Upper lobe of left lung (tissue), 6 donors: Measurements from ENCODE around the gene ZNF549. TPM values are rescaled to one million over a fixed set of nuclear protein-coding genes. Genes with fewer than 3 reads are reported as not detected.

Experiments
- ATAC-seq, 2 donors: fragments of 200-7000 bp; cut with Tn5 transposase; one replicate each; pipeline ENCODE4 v1.9.1; 2022; ENCODE audit warnings: mild to moderate bottlenecking in 2 of 2, moderate library complexity in 2 of 2; ENCODE audit not compliant: low FRiP score in 2 of 2
- DNase-seq, 2 donors: peaks; one replicate each; pipeline ENCODE4 v3.0.0-alpha.2; 2019 to 2020
- H3K27ac ChIP-seq, 4 donors: fragments of 200-600 bp; sonication (generic); one replicate each; pipeline ENCODE4 v1.5.1; 2016 to 2019
- H3K27me3 ChIP-seq, 4 donors: fragments of 200-600 bp; sonication (generic); one replicate each; pipeline ENCODE4 v1.5.1; 2017 to 2019
- H3K36me3 ChIP-seq, 4 donors: fragments of 200-600 bp; sonication (generic); one replicate each; pipeline ENCODE4 v1.5.1; 2016 to 2019
- H3K4me1 ChIP-seq, 4 donors: fragments of 200-600 bp; sonication (generic); one replicate each; pipeline ENCODE4 v1.5.1; 2018 to 2019
- H3K4me3 ChIP-seq, 4 donors: fragments of 200-600 bp; sonication (generic); one replicate each; pipeline ENCODE4 v1.5.1; 2017 to 2019; ENCODE audit warnings: mild to moderate bottlenecking in 2 of 4, moderate library complexity in 1 of 4
- H3K9me3 ChIP-seq, 4 donors: fragments of 200-600 bp; sonication (generic); one replicate each; pipeline ENCODE4 v1.5.1; 2018 to 2019
- EP300 ChIP-seq, 4 donors: sonication (generic); formaldehyde crosslinking; IDR thresholded peaks; one replicate each; pipeline ENCODE4 v1.5.1; 2017; ENCODE audit warnings: antibody characterized with exemption in 4 of 4, control low read depth in 2 of 4
- POLR2A ChIP-seq, 4 donors: fragments of 450-650 bp; IDR thresholded peaks; one replicate each; pipeline ENCODE4 v1.5.1; 2016 to 2017; ENCODE audit warnings: antibody characterized with exemption in 4 of 4, mild to moderate bottlenecking in 2 of 4
- POLR2AphosphoS5 ChIP-seq, 2 donors: sonication (generic); formaldehyde crosslinking; IDR thresholded peaks; one replicate each; pipeline ENCODE4 v1.5.1; 2017; ENCODE audit warnings: antibody characterized with exemption in 2 of 2
- WGBS, 2 donors: methylation state at CpG; one replicate each; pipeline ENCODE4 v1.1.5; 2017 to 2018; 5-methylcytosine and 5-hydroxymethylcytosine counted together
- total RNA-seq, 6 donors: library from RNA; depleted of rRNA in 4 of 6; stranded (reverse); fragments of >200 nt in 4 of 6; gene quantifications; one replicate each; pipeline versions ENCODE4 v1.1.0 to v1.2.1, GENCODE V29; 2016 to 2021
- TF ChIP-seq, protein P1 (sequence below), 6 experiments: fragments of 450-650 bp in 4 of 6; fragments of 200-600 bp in 2 of 6; sonication (generic) in 2 of 6; IDR thresholded peaks; one replicate each; pipeline ENCODE4 v1.5.1; 2016 to 2019; ENCODE audit warnings: antibody characterized with exemption in 6 of 6
- donor health status: DM: no; HTN: no; CAD: no; lungs with moderate emphysema.
- donor health status: DM: no; HTN: yes; CAD: no; lungs with severe emphysema.

ZNF549 gene
- total RNA-seq, 6 donors from 2014 or later = 1.8 to 8.4 (median 5.4) TPM

DNA sequence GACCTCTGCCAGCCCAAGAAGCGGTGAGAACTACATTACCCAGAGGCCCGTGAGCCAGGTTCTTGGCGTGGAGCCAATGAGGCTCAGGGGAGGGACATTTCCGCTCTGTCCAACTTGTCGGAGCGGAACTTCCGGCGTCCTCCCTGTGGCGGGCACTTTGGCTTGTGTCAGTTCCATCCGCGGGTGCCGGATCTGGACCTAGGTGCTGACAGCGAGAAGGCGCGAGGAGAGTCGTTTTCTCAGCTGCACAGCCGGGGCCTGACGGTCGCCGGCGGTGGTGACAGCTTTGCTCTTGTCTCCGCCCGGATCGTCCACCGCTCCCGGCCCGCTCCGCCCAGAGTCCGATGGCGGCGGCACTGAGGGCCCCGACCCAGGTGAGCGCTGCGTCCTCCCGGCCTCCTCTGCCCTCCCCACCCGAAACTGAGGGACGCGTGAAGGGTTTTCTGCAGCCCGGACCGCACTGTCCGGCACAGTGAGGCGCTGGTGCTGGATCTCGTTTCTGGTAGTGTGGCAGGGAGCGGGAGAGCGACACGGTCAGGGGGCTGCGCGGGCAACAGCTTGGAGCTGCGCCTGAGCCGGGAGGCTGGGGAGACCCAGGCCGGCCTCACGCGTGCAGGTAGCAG lies 72.7 kb downstream of the ZNF549 start, which contains the start of gene ZNF530:
TSS of gene ZNF530 (plus strand) at position 125 of the 623 bp plus-strand sequence. CDS start 4,461 bp downstream, outside the sequence.
- Histone ChIP-seq H3K4me1 (peaks cover 5 to 17% (median 9%) of the 10 kb centered on the region in 4 donors), H3K27me3 (no peaks in the 10 kb centered on the region), H3K4me3 (peak within 1 kb of the TSS; percentile 61 to 92 (median 80)), H3K36me3 (peaks cover 3 to 9% (median 8%) of the 10 kb centered on the region in 4 donors), H3K9me3 (peaks cover 7 to 27% (median 22%) of the 10 kb centered on the region in 4 donors), H3K27ac (peak within 1 kb of the TSS in 3 of 4 donors; percentile 4 to 64 (median 46))
- peak; percentile 89 to 93 for DNase-seq
- TF ChIP-seq EP300 (IDR thresholded peaks at IDR 0.05) = no peak
- peak in 1 of 4 donors; percentile 13 for TF ChIP-seq POLR2A (IDR thresholded peaks at IDR 0.05)
- TF ChIP-seq POLR2AphosphoS5 (IDR thresholded peaks at IDR 0.05) = peak; percentile 84 to 87
- peak; percentile 93 to 98 for ATAC-seq
- WGBS, 2 donors = 1% methylated on average over 15 to 31 of the region's 53 CpGs

- TF ChIP-seq EP300 (IDR thresholded peaks at IDR 0.05) (no peak), POLR2A (IDR thresholded peaks at IDR 0.05) (no peak), POLR2AphosphoS5 (IDR thresholded peaks at IDR 0.05) (no peak)
- TF ChIP-seq, protein P1, sequence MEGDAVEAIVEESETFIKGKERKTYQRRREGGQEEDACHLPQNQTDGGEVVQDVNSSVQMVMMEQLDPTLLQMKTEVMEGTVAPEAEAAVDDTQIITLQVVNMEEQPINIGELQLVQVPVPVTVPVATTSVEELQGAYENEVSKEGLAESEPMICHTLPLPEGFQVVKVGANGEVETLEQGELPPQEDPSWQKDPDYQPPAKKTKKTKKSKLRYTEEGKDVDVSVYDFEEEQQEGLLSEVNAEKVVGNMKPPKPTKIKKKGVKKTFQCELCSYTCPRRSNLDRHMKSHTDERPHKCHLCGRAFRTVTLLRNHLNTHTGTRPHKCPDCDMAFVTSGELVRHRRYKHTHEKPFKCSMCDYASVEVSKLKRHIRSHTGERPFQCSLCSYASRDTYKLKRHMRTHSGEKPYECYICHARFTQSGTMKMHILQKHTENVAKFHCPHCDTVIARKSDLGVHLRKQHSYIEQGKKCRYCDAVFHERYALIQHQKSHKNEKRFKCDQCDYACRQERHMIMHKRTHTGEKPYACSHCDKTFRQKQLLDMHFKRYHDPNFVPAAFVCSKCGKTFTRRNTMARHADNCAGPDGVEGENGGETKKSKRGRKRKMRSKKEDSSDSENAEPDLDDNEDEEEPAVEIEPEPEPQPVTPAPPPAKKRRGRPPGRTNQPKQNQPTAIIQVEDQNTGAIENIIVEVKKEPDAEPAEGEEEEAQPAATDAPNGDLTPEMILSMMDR (IDR thresholded peaks at IDR 0.05) = no peak
- DNase-seq (no peak), ATAC-seq (no peak)
- 94 to 97% methylated on average over 5 of the region's 5 CpGs for WGBS, 2 donors
- Histone ChIP-seq H3K36me3 (peaks cover 3 to 33% (median 26%) of the 10 kb centered on the region in 4 donors), H3K4me3 (no peak overlapping the region), H3K4me1 (no peaks in the 10 kb centered on the region), H3K9me3 (peaks cover 31 to 63% (median 50%) of the 10 kb centered on the region in 4 donors), H3K27me3 (no peaks in the 10 kb centered on the region), H3K27ac (no peak overlapping the region)
Measured at GRCh38 chr19:57606931-57607330, 79.8 kb downstream of the ZNF549 start.

Other genes starting within 250 kb of the ZNF549 start
- gene ZNF460, start 246.9 kb upstream of the ZNF549 start, total RNA-seq = 10 to 100 TPM; 37.6 to 88.0 (median 53.6) TPM
- gene ZNF543, start 206.9 kb upstream of the ZNF549 start, total RNA-seq = 10 to 100 TPM in 1 of 6 donors, 1 to 10 TPM in 5; 3.4 to 10.5 (median 6.0) TPM
- 1 to 10 TPM; 2.1 to 8.8 (median 7.3) TPM for gene ZNF304, start 176.1 kb upstream of the ZNF549 start, total RNA-seq
- gene TRAPPC2B, start 163.8 kb upstream of the ZNF549 start, total RNA-seq = 10 to 100 TPM in 4 of 6 donors, 1 to 10 TPM in 2; 6.2 to 29.3 (median 12.8) TPM
- gene ZNF547, start 163.8 kb upstream of the ZNF549 start, total RNA-seq = 1 to 10 TPM in 5 of 6 donors, under 1 TPM in 1; 0.89 to 9.4 (median 3.2) TPM
- gene ZNF548, start 137.5 kb upstream of the ZNF549 start, total RNA-seq = 10 to 100 TPM; 12.6 to 23.9 (median 17.0) TPM
- 10 to 100 TPM in 4 of 6 donors, 1 to 10 TPM in 2; 6.9 to 17.8 (median 11.3) TPM for gene ZNF17, start 116.2 kb upstream of the ZNF549 start, total RNA-seq
- 10 to 100 TPM in 2 of 6 donors, 1 to 10 TPM in 4; 6.9 to 16.1 (median 9.0) TPM for gene ZNF749, start 92.0 kb upstream of the ZNF549 start, total RNA-seq
- gene VN1R1, start 70.2 kb upstream of the ZNF549 start, total RNA-seq = 1 to 10 TPM in 1 of 6 donors, under 1 TPM in 4, not detected in 1; 0.17 to 2.1 (median 0.91) TPM
- 10 to 100 TPM in 1 of 6 donors, 1 to 10 TPM in 5; 4.3 to 17.3 (median 6.8) TPM for gene ZNF772, start 49.8 kb upstream of the ZNF549 start, total RNA-seq
- gene ZNF419, start 39.6 kb upstream of the ZNF549 start, total RNA-seq = 10 to 100 TPM in 3 of 6 donors, 1 to 10 TPM in 3; 7.0 to 20.4 (median 9.7) TPM
- 10 to 100 TPM in 2 of 6 donors, 1 to 10 TPM in 4; 5.0 to 12.5 (median 8.0) TPM for gene ZNF773, start 27.4 kb upstream of the ZNF549 start, total RNA-seq
- gene ZNF550, start 32.5 kb downstream of the ZNF549 start, total RNA-seq = 10 to 100 TPM in 1 of 6 donors, 1 to 10 TPM in 5; 4.3 to 11.1 (median 7.4) TPM
- 1 to 10 TPM in 5 of 6 donors, under 1 TPM in 1; 0.55 to 6.1 (median 3.6) TPM for gene ZNF416, start 51.6 kb downstream of the ZNF549 start, total RNA-seq
- gene ZIK1, start 56.8 kb downstream of the ZNF549 start, total RNA-seq = 1 to 10 TPM in 5 of 6 donors, under 1 TPM in 1; 0.78 to 3.3 (median 2.6) TPM
- gene ZNF530, start 72.5 kb downstream of the ZNF549 start, total RNA-seq = 1 to 10 TPM; 1.7 to 7.3 (median 3.0) TPM
- gene ZNF134, start 86.9 kb downstream of the ZNF549 start, total RNA-seq = 10 to 100 TPM; 11.5 to 18.5 (median 16.1) TPM
- 10 to 100 TPM in 3 of 6 donors, 1 to 10 TPM in 3; 7.1 to 16.4 (median 11.0) TPM for gene ZNF211, start 105.8 kb downstream of the ZNF549 start, total RNA-seq
- gene ZSCAN4, start 141.6 kb downstream of the ZNF549 start, total RNA-seq = under 1 TPM in 2 of 6 donors, not detected in 4; 0.17 to 0.49 TPM
- gene ZNF551, start 154.6 kb downstream of the ZNF549 start, total RNA-seq = 10 to 100 TPM in 2 of 6 donors, 1 to 10 TPM in 4; 4.3 to 15.4 (median 7.0) TPM
- 1 to 10 TPM; 1.4 to 7.3 (median 2.4) TPM for gene ZNF154, start 181.8 kb downstream of the ZNF549 start, total RNA-seq
- 10 to 100 TPM in 1 of 6 donors, 1 to 10 TPM in 5; 1.8 to 15.7 (median 7.2) TPM for gene ZNF671, start 200.3 kb downstream of the ZNF549 start, total RNA-seq
- gene ZNF776, start 219.5 kb downstream of the ZNF549 start, total RNA-seq = 10 to 100 TPM in 5 of 6 donors, 1 to 10 TPM in 1; 9.7 to 83.8 (median 13.3) TPM
- 10 to 100 TPM; 13.2 to 30.4 (median 19.6) TPM for gene ZNF586, start 242.3 kb downstream of the ZNF549 start, total RNA-seq